Fibroblast of lung (primary cell): Measurements from ENCODE around the gene MIOX. TPM values are rescaled to one million over a fixed set of nuclear protein-coding genes. Genes with fewer than 3 reads are reported as not detected.

Experiments
- DNase-seq, 2 donors: peaks; one replicate each; pipeline versions ENCODE4 v3.0.0 to v3.0.0-alpha.2; 2010; ENCODE audit warnings: low read depth in 2 of 2
- H2AFZ ChIP-seq: 2 replicates; pipeline ENCODE4 v1.5.1; 2012; ENCODE audit warnings: low read length, control low read depth, inconsistent platforms
- H3K27ac ChIP-seq: 2 replicates; pipeline ENCODE4 v1.5.1; 2011; ENCODE audit warnings: low read length, control low read depth; ENCODE audit not compliant: insufficient read depth
- H3K27me3 ChIP-seq: 2 replicates; pipeline ENCODE4 v1.5.1; 2011; ENCODE audit warnings: mild to moderate bottlenecking, low read length; ENCODE audit not compliant: control insufficient read depth, insufficient read depth
- H3K36me3 ChIP-seq: 2 replicates; pipeline ENCODE4 v1.5.1; 2011; ENCODE audit warnings: low read length; ENCODE audit not compliant: control insufficient read depth, insufficient read depth
- H3K4me1 ChIP-seq: 2 replicates; pipeline ENCODE4 v1.5.1; 2011; ENCODE audit warnings: low read length; ENCODE audit not compliant: control insufficient read depth, insufficient read depth; ENCODE audit errors: extremely low read depth
- H3K4me2 ChIP-seq: 2 replicates; pipeline ENCODE4 v1.5.1; 2011; ENCODE audit warnings: low read length, control low read depth; ENCODE audit not compliant: insufficient read depth; ENCODE audit errors: extremely low read depth
- H3K4me3 ChIP-seq, 4 experiments: fragments of 200-600 bp in 1 of 4; sonication (generic) in 1 of 4; replicated peaks in 1 of 4; 2 replicates each; pipeline ENCODE4 v1.5.1; 2011 to 2016; ENCODE audit warnings: low read length in 4 of 4, low read depth in 3 of 4, mild to moderate bottlenecking in 3 of 4, control low read depth in 2 of 4, inconsistent platforms in 1 of 4, mixed read lengths in 1 of 4; ENCODE audit not compliant: insufficient read depth in 1 of 4; ENCODE audit errors: control extremely low read depth in 1 of 4
- H3K79me2 ChIP-seq: 2 replicates; pipeline ENCODE4 v1.5.1; 2012; ENCODE audit warnings: mild to moderate bottlenecking, low read length, inconsistent platforms; ENCODE audit not compliant: control insufficient read depth, insufficient read depth
- H3K9ac ChIP-seq: 2 replicates; pipeline ENCODE4 v1.5.1; 2011; ENCODE audit warnings: mild to moderate bottlenecking, low read length, control low read depth; ENCODE audit not compliant: insufficient read depth
- H3K9me3 ChIP-seq: 2 replicates; pipeline ENCODE4 v1.5.1; 2012; ENCODE audit warnings: low read depth, low read length; ENCODE audit not compliant: control insufficient read depth, insufficient read depth
- H4K20me1 ChIP-seq: 2 replicates; pipeline ENCODE4 v1.5.1; 2011; ENCODE audit warnings: low read length; ENCODE audit not compliant: control insufficient read depth, insufficient read depth; ENCODE audit errors: extremely low read depth
- EZH2 ChIP-seq: IDR thresholded peaks from 2 replicates; pipeline ENCODE4 v1.5.1; 2012; ENCODE audit warnings: low read length, control low read depth, mild to moderate bottlenecking; ENCODE audit errors: missing control alignments
- polyA plus RNA-seq, 2 donors: library from polyadenylated mRNA; depleted of rRNA in 1 of 2; stranded (reverse) in 1 of 2; unstranded in 1 of 2; fragments of >200 nt; gene quantifications; 2 replicates each; pipeline ENCODE4 v1.2.1, GENCODE V29; 2011 to 2012; ENCODE audit warnings: missing spikeins in 1 of 2
- total RNA-seq: library from RNA; depleted of rRNA; stranded (reverse); fragments of >200 nt; gene quantifications from 2 replicates; pipeline ENCODE4 v1.2.1, GENCODE V29; 2014
- TF ChIP-seq, protein P1 (sequence below), 2 donors: IDR thresholded peaks in 1 of 2; conservative IDR thresholded peaks in 1 of 2; 1 replicate in 1 of 2; 2 replicates in 1 of 2; pipeline ENCODE4 v1.5.1; 2011 to 2012; ENCODE audit warnings: low read length in 2 of 2, control low read depth in 1 of 2, inconsistent platforms in 1 of 2, low read depth in 1 of 2, mild to moderate bottlenecking in 1 of 2

MIOX gene
- total and polyA plus RNA-seq, 2 donors (not counting 1 experiment from before 2014, with no cell fraction given) = 0.06 to 0.17 TPM

DNA sequence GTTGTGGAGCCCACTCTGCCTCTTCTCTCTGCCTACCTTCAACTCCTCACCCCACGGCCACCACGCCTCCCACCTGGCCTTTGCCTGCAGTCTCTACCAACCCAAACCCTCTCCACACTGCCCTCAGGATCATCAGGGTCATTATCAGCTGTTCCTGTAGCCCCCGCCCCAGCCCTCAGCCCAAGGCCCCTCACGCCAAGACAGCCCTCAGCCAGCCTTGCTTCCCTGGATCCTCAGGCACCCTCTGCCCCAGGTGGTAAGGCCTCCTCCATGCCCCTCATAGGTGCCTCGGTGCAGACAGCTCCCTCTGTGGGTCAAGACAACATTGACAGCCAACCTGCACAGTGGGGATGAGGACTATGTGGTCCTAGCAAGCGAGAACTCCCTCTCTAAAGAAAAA lies 13.6 kb upstream of the MIOX start:
- Histone ChIP-seq H3K27me3 (no peaks in the 10 kb centered on the region), H4K20me1 (peaks cover 3% of the 10 kb centered on the region), H3K4me1 (peaks cover 16% of the 10 kb centered on the region), H3K79me2 (peaks cover 55% of the 10 kb centered on the region), H3K9me3 (no peaks in the 10 kb centered on the region), H3K9ac (no peak overlapping the region), H3K36me3 (peaks cover 2% of the 10 kb centered on the region), H2AFZ (no peak overlapping the region), H3K4me2 (peak overlapping the region; percentile 96), H3K4me3 (peak overlapping the region in 2 of 4 experiments; percentile 63 to 73), H3K27ac (no peak overlapping the region)
- TF ChIP-seq, protein P1, sequence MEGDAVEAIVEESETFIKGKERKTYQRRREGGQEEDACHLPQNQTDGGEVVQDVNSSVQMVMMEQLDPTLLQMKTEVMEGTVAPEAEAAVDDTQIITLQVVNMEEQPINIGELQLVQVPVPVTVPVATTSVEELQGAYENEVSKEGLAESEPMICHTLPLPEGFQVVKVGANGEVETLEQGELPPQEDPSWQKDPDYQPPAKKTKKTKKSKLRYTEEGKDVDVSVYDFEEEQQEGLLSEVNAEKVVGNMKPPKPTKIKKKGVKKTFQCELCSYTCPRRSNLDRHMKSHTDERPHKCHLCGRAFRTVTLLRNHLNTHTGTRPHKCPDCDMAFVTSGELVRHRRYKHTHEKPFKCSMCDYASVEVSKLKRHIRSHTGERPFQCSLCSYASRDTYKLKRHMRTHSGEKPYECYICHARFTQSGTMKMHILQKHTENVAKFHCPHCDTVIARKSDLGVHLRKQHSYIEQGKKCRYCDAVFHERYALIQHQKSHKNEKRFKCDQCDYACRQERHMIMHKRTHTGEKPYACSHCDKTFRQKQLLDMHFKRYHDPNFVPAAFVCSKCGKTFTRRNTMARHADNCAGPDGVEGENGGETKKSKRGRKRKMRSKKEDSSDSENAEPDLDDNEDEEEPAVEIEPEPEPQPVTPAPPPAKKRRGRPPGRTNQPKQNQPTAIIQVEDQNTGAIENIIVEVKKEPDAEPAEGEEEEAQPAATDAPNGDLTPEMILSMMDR (conservative IDR thresholded peaks at IDR 0.05 in 1 of 2, IDR thresholded peaks at IDR 0.05 in 1 of 2; ENCODE audit: low read depth in 1 of 2, low read length in 2 of 2) = peak in 1 of 2 donors; percentile 25
- no peak for TF ChIP-seq EZH2
- no peak for DNase-seq

DNA sequence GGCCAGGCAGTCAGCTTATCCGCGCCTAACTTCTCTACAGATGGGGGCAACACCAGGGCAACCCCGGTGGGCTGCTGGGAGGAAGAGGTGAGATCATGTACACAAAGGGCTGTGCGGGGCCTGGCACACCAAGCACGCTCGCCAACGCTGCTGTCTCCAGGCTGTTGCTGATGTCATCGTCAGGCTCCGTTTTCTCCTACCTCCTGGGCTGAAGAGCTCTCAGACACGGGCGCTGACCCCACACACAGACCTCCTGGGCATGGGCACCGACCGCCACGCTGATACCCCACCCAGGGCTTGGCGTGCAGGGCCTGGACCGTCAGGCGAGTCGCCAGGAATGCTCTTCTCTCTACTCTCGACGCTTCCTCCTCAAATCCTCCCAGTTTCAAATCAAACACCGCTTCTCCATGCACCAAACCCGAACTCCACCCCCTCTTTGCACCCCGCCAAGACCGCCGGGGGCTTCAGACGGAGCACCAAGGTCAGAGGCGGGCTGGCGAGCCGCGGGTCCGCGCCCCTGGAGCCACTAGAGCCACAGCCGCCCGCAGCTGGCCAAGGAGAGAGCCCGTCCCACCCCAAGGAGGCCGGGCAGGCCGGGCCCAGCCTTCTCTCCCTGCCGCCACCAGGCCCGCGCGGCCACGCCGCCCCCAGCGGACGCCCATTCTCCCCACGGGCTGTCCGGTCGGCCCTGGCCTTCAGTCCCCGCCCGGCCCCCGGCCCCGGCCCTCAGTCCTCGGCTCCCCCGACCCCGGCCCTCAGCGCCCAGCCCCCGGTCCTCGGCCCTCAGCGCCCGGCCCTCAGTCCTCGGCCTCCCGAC lies 12.6 kb upstream of the MIOX start:
- Histone ChIP-seq H3K9ac (peak overlapping the region; percentile 71), H3K9me3 (no peaks in the 10 kb centered on the region), H3K79me2 (peaks cover 49% of the 10 kb centered on the region), H2AFZ (no peak overlapping the region), H3K4me1 (peaks cover 16% of the 10 kb centered on the region), H3K36me3 (peaks cover 2% of the 10 kb centered on the region), H3K27me3 (peaks cover 3% of the 10 kb centered on the region), H4K20me1 (peaks cover 3% of the 10 kb centered on the region), H3K4me2 (peak overlapping the region; percentile 96), H3K4me3 (peak overlapping the region; percentile 63 to 73 (median 72)), H3K27ac (peak overlapping the region; percentile 71)
- no peak for TF ChIP-seq EZH2
- TF ChIP-seq, protein P1 (conservative IDR thresholded peaks at IDR 0.05 in 1 of 2, IDR thresholded peaks at IDR 0.05 in 1 of 2; ENCODE audit: low read depth in 1 of 2, low read length in 2 of 2) = no peak
- peak; percentile 55 to 60 for DNase-seq

DNA sequence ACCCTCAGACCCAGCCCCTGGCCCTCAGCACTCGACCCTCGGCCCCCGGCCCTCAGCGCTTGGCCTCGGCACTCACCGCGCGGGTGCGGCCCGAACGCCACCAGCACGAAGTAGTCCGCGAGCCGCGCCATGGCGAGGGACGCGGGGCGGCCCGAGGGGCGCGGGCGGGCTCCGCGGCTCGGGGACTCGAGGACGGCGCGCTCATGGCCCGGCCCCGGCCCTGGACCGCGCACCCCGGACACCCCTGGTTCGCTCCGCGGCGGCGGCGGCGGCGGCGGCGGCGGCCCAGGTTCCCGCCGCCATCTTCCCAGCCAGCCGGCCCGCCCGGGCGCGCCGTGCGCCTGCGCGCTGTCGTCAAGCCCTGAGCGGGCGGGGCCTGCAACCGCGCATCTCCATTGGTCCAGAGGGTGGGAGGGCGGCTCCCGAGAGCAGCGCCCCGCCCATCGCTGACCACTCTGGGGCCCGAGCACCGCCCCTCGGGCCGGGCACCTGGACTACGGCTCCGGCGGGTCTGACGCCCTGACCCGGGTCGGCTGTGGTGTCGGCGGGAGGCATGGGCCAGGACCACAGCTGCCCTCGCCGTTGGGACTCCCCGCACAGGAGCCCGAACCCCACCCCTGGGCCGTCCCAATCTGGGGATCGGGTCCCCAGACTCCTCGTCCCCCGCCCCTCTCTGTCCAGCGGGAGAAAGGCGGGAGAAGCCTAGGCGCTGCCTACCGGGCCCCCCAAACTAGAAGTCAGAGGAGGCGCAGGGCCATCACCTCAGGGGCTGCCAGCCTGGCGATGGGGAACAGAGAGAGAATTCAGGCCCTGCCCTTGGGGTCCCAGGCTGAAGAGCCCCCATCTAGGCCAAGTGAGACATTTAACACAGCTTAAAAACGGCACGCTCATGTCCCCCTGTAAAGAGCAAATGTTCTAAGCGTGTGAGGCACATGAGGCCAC lies 11.7 kb upstream of the MIOX start, which contains the start of gene SBF1:
Gene SBF1, minus strand, starts transcription at position 326 of the 942 bp plus-strand sequence. Its CDS starts 195 bp downstream, at position 131.
- Histone ChIP-seq H3K27ac (peak within 1 kb of the TSS; percentile 71), H3K36me3 (peaks cover 2% of the 10 kb centered on the region), H4K20me1 (peaks cover 3% of the 10 kb centered on the region), H3K79me2 (peaks cover 42% of the 10 kb centered on the region), H3K9ac (peak within 1 kb of the TSS; percentile 71), H3K4me1 (peaks cover 13% of the 10 kb centered on the region), H3K4me3 (peak within 1 kb of the TSS; percentile 63 to 73 (median 72)), H3K27me3 (peaks cover 3% of the 10 kb centered on the region), H3K4me2 (peak within 1 kb of the TSS; percentile 96), H3K9me3 (no peaks in the 10 kb centered on the region), H2AFZ (peak within 1 kb of the TSS; percentile 67)
- DNase-seq = peak; percentile 80 to 86
- TF ChIP-seq, protein P1 (conservative IDR thresholded peaks at IDR 0.05 in 1 of 2, IDR thresholded peaks at IDR 0.05 in 1 of 2; ENCODE audit: low read depth in 1 of 2, low read length in 2 of 2) = no peak
- TF ChIP-seq EZH2 = no peak
